Midbrain (tissue), 1 donor: Measurements from ENCODE around the gene C9orf85.
"Not testable (repeated sequence)": the region's sequence is repeated elsewhere in the genome, so short reads cannot be mapped to it uniquely, and the experiment has no call there.

Source experiments
- DNase-seq: peaks from one replicate; lab custom pipeline; 2025; lab: John Stamatoyannopoulos, UW

C9orf85 gene

DNA sequence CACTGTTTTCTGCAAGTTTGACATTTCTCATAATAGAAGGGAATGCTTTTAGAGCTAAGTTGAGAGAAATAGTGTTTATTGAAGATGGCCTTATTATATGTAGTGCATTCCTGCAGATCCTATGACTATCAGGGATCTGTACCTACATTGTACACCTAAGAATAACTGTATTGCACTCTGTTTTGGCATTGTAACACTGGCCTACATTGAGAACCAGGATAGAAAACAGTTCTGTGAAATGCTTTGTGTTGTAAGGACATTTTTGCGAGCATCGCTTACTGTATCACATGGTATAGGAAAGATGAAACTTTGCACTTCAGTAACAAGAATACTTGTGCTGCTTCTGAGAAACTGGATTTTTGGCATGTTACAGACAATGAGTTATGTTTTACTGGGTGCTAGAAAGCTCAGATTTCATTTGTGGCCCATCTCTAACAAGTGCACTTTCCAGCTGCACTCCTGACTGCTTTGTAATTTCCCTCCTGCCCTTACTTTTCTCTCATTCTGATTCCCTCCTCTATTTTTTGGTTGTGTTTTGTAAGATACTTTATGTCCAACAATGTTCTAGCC, 30.6 kb downstream of the C9orf85 start:
- no peak for DNase-seq

DNA sequence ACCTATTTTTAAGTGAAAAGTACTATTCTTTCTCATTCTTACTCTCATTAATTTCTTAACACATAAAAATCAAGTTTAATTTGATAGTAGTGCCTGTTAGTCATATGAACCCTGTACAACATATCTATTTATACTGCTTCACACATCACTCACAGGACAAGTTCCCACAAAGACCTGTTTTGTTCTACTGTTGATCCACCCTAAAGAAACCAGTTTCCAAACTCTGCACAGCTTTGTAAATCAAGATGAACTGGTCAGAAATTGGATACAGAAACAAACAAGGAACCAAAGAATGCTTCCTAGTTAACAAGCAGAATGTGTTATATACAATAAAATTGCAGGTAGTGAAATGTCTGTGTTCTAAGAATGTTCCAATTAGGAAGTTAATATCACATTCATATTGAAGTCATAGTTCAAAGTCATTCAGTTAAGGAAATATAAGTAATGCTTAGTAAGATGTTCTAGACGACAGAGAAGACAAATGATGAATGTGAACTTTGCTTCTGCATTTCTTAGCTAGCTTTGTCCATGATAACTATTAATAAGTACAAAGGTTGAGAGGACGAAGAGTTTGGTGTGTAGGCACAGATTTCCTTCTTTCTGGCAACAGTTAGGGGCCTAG, 33.4 kb downstream of the C9orf85 start:
- DNase-seq = no peak

DNA sequence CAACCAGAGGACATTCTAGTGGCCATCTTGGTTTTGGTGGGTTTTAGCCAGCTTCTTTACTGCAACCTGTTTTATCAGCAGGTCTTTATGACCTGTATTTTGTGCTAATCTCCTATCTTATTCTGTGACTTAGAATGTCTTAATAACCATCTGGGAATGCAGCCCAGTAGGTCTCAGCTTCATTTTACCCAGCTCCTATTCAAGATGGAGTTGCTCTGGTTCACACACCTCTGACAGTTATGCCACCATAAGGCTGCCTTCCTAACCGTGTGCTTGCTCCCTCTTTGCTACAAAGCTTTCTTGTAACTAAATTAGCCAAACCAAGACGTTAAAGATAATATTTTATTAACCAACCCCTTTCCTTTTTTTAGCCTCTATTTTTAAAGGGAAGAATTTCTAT, 43.2 kb downstream of the C9orf85 start:
- DNase-seq = not testable (repeated sequence)

DNA sequence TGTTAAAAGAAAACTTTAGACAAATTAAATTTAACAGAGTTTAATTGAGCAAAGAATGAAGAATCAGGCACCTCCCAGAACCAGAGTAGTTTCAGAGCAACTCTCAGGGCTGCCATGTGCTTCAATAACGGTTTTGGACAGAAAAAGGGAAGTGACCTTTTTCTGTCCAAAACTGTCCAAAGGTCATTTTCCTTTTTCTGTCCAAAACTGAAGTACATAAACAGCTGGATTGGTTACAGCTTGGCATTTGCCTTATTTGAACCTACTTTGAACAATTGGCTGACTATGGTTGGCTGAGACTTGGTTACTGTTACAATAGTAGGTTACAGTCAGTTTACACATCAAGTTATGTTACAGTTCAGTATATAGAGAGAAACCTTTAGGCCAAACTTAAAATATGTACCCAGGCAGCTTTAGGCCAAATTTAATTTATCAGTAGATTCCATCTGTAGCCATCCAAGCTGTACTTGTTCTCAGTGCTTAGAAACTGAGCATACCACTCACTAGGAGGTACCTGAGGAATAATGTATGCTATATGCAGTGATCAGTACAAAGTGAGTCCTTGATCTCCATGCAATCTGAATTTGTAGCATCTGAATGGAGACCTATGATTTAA, 44.0 kb downstream of the C9orf85 start:
- DNase-seq = no peak

DNA sequence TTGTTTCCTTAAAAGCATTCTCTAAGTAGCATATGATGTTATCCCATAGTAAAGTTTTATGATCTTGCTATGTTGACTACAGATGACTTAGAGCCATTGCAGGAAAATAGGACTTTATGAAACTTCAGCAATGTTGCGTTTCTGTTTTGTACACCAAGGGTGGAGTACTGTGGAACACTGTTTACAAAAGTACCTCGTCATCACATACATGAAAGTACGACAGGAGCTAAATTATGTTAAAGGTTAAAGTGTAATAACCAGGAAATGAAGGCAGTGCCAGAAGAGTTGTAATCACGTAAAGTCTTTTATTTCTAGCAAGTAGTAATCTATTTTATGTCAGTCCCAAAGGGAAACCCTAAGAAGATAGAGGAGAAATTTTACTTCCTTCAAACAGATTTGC, 50.9 kb downstream of the C9orf85 start:
- no peak for DNase-seq

DNA sequence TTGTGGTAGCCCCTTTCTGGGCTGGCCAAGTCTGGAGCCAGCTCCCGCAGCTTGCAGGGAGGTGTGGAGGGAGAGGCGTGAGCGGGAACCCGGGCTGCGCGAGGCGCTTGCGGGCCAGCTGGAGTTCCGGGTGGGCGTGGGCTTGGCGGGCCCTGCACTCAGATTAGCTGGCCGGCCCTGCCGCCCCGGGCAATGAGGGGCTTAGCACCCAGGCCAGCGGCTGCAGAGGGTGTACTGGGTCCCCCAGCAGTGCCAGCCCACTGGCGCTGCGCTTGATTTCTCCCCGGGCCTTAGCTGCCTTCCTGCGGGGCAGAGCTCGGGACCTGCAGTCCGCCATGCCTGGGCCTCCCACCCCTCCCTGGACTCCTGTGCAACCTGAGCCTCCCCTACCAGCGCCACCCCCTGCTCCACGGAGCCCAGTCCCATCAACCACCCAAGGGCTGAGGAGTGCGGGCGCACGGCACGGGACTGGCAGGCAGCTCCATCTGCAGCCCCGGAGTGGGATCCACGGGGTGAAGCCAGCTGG, 52.1 kb downstream of the C9orf85 start:
- not testable (repeated sequence) for DNase-seq

DNA sequence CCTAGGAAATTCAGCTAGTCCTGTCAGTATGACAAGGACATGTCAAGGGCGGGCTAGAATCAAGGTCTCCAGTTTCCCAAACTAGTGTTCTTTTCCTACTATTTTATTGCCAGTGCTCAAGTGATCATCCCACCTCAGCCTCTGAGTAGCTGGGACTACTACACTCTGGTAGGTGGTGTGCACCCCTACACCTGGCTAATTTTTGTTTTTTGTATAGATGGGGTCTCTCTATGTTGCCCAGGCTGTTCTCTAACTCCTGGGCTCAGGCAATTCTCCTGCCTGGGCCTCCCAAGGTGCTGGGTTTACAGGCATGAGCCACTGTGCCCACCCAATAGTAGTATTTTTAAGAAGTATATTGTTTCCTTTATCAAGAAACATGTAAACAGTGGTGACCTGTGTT, 54.0 kb downstream of the C9orf85 start:
- no peak for DNase-seq

DNA sequence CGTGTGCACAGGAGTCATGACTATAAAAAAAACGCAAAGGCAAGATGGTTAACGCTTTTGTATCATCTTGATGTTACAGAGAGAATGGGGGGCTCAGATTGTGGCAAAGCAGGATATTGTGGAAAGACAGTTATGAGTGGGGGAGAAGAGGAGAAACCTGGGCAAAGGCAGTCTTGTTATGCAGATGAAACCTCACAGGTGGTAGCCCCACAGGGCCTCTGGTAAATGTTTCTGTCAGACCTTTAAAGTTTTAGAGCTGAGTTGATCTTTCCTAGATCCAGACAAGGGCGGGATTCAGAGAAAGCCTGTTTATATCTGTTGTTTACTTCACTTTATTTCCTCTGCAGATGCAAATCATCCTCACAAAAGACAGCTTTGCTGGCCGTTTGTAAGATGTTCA, 55.2 kb downstream of the C9orf85 start:
- no peak for DNase-seq

GRCh38 chr9:71968541-71969090, 57.2 kb downstream of the C9orf85 start:
- no peak for DNase-seq

DNA sequence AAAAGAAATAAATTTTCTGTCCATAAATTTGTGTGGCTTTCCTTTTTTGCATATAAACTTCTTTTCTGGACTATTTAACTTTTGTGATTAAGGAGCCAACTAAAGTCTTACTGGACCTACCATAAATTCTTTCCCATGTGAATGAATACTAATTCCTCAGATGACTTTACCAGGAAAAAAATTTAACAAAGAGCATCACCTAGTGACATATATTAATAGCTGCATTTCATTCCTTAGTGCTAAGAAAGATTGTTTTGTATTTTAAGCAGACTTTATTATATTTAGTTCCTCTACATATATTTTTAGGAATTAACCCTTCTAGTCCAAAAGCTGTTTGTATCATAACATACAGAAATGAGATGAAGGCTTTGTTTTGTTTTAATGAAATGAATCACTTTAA, 64.4 kb downstream of the C9orf85 start:
- no peak for DNase-seq

- DNase-seq = no peak
Measured at GRCh38 chr9:71977003-71977402, 65.6 kb downstream of the C9orf85 start.

- DNase-seq = no peak
Measured at GRCh38 chr9:71980266-71981190, 69.1 kb downstream of the C9orf85 start.

- no peak for DNase-seq
Measured at GRCh38 chr9:71981944-71982343, 70.5 kb downstream of the C9orf85 start.

DNA sequence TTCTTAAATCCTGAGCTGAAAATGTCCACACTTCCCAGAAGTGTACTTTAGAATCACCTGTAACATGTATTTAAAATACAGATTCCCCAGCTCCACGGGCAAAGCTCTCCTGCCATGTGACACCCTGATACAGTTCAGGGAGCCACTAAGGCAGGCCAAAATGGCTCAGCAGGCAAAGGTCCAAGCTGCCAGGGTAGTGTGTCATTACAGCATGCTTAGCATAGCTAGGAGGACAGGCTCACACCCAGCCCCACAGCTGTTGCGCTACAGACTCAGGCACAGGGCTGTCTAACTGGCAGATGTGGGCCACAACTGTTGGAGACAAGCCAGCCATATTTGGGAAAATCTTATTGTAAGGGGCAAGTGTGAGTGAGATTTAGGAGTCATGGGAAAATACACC, 73.0 kb downstream of the C9orf85 start:
- DNase-seq = no peak

- DNase-seq = no peak
Measured at GRCh38 chr9:71984831-71985281, 73.4 kb downstream of the C9orf85 start.

- DNase-seq = no peak
Measured at GRCh38 chr9:71985297-71985911, 74.0 kb downstream of the C9orf85 start.

DNA sequence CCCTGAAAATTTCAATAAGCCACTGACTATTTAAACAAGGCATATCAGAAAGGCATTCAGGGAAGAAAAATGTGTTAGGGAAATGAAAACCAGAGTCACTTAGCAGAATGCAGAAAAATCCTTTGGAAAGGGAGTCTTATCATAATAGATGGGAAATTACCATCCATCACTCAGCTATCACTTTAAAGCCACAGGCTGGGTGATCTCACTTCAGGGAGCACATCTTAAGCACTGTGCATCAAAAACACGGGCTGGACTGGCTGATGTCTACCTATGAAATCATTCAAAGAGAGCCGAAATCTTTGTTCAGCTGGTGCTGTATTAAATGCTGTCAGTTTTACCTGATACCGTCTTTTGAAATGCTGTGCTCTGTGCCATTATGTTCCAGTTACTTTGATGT, 75.5 kb downstream of the C9orf85 start:
- DNase-seq = no peak

- DNase-seq = no peak
Measured at GRCh38 chr9:71987471-71988371, 76.3 kb downstream of the C9orf85 start.

DNA sequence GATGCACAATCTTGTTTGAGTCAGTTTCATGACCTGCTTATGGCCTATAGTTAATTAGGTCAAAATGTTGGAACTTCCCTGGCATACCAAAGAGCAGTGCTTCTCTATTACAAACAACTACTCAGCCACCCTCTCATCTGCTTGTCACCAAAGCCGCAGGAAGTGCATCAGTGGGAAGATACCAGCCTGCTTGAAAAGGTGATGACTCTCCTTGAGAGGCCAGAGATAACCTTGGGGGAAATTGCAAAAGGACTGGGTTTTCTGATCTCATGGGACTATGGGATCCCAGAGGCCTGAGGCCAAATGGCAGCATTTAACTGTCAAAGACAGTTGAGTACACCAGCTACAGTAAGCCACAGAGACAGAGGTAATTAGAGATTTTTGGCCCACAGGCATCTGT, 79.0 kb downstream of the C9orf85 start:
- no peak for DNase-seq

DNA sequence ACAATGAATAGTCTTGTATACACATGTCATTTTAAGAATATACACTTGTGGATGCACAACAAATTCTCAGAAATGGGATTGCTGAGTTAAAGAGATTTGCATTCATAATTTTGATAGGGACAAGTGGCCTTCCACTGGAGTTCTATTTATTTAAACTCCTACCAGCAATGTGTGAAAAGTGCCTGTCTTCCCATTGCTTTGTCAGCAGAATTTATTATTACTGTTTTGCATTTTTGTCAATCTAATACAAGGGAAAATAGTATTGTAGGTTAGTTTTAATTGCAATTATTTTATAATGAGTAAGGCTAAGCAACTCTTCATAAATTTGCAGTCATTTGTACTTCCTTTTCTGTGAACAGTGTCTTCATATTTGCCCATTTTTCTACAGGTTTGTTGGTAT, 94.0 kb downstream of the C9orf85 start:
- DNase-seq = no peak

DNA sequence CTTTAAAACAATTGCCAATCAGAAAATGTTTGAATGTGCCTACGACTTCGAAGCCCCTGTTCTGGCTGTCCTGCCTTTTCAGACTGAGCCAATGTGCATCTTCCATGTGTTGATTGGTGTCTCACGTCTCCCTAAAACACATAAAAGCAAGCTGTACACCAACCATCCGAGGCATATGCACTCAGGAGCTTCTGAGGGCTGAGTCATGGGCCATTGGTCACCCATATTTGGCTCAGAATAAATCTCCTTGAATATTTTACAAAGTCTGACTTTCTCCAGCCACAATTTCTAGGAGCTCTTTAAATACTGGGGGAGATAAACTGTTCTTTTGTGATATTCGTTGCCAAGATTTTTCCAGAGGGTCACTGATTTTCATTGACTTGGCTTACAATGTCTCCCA, 95.1 kb downstream of the C9orf85 start:
- DNase-seq = no peak
